Measurements from ENCODE around the gene SLC1A6. TPM values are rescaled to one million over a fixed set of nuclear protein-coding genes. Genes with fewer than 3 reads are reported as not detected.

SLC1A6 gene
- total and polyA plus RNA-seq, 2 of the 4 experiments (the other 2 are of a cell fraction): not detected

DNA sequence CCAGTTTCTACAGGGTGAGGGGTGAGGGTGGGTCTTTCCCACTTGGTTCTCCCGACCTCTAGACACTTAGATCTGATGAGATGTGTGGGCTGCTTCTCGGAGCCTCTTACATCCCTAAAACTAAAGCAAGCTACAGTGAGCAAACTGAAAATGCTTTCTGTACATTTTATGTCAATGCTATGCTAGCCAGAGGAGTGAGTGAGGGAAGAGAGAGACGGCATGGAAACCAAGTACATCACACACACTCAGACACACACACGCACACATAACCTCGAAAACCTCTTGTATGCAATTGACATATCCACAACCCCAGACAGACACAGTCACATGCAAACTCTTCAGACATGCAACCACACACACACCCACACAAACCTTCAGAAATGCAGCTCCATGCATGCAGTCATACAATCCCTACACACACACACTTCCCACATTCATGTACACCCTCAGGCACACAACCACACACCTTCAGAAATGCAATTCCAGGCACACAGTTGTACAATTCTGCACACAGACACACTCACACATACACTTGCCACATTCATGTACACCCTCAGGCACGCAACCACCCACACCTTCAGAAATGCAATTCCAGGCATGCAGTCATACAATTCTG is 1.4 kb downstream of the SLC1A6 start:
- Histone ChIP-seq H3K4me3 (ENCODE audit: insufficient read depth, low read depth, low read length) (no peak overlapping the region), H3K4ac (ENCODE audit: low read depth, low read length) (no peak overlapping the region), H4K91ac (ENCODE audit: insufficient read depth, low read depth, low read length) (no peak overlapping the region), H3K9ac (ENCODE audit: low read depth, low read length) (no peak overlapping the region), H3K23ac (ENCODE audit: low read depth, low read length) (no peak overlapping the region), H4K20me1 (ENCODE audit: insufficient read depth, low read length) (no peaks in the 10 kb centered on the region), H3K27me3 (ENCODE audit: control insufficient read depth, insufficient read depth, low read length) (no peaks in the 10 kb centered on the region; the same call in 1 of the 2 replicates), H4K5ac (ENCODE audit: low read depth, low read length) (no peak overlapping the region), H3K4me2 (ENCODE audit: low read depth, low read length) (no peak overlapping the region), H3K4me1 (ENCODE audit: control insufficient read depth, insufficient read depth, low read length) (no peaks in the 10 kb centered on the region), H3K18ac (ENCODE audit: low read depth, low read length) (no peak overlapping the region), H3K9me1 (ENCODE audit: insufficient read depth, low read length) (no peaks in the 10 kb centered on the region), H2BK20ac (ENCODE audit: low read depth, low read length) (no peak overlapping the region), H3K9me3 (ENCODE audit: control insufficient read depth, insufficient read depth, low read length) (peaks cover 4% of the 10 kb centered on the region; the same call in 1 of the 2 replicates), H3K56ac (ENCODE audit: extremely low read depth, insufficient read depth, low read length) (no peak overlapping the region), H4K8ac (ENCODE audit: low read depth in 2 of 2, low read length in 2 of 2) (no peak overlapping the region), H2AFZ (replicated peaks; ENCODE audit: low read length, poor library complexity) (no peak overlapping the region), H2AK9ac (replicated peaks; ENCODE audit: low read depth, low read length, poor library complexity) (no peak overlapping the region), H2BK5ac (ENCODE audit: low read depth, low read length, poor library complexity, severe bottlenecking) (no peak overlapping the region), H3K36me3 (ENCODE audit: control insufficient read depth, insufficient read depth, low read length) (no peaks in the 10 kb centered on the region), H2BK120ac (ENCODE audit: low read depth, low read length) (no peak overlapping the region), H3K14ac (replicated peaks; ENCODE audit: low read depth, low read length) (no peak overlapping the region), H2AK5ac (ENCODE audit: low read depth, low read length) (no peak overlapping the region), H2BK15ac (ENCODE audit: low read depth, low read length) (no peak overlapping the region), H3K79me1 (ENCODE audit: low read depth in 1 of 2, low read length in 2 of 2) (no peaks in the 10 kb centered on the region), H3K27ac (ENCODE audit: insufficient read depth, low read length) (no peak overlapping the region)
- CTCF ChIA-PET: no interaction called here
- intact Hi-C loops (cut with micrococcal nuclease): no loop called here
- POLR2A ChIA-PET (ENCODE audit: unreplicated experiment): no interaction called here
- dilution Hi-C loops (cut with HindIII; ENCODE audit: low sequenced_read_pairs, unreplicated experiment): no loop called here
- no peak for TF ChIP-seq POLR2A (IDR thresholded peaks at IDR 0.05; ENCODE audit: low read depth, low read length)
- no peak for TF ChIP-seq MXI1 (IDR thresholded peaks at IDR 0.05; ENCODE audit: borderline replicate concordance, low read depth, low read length)
- no peak for TF ChIP-seq USF2 (IDR thresholded peaks at IDR 0.05; ENCODE audit: low read depth, low read length)
- no peak for TF ChIP-seq BHLHE40 (IDR thresholded peaks at IDR 0.05; ENCODE audit: low read depth, low read length)
- no peak for TF ChIP-seq FOS (IDR thresholded peaks at IDR 0.05; ENCODE audit: low read depth, low read length)
- no peak for TF ChIP-seq CEBPB (IDR thresholded peaks at IDR 0.05; ENCODE audit: low read depth, low read length)
- TF ChIP-seq SMC3 (IDR thresholded peaks at IDR 0.05; ENCODE audit: low read depth, low read length): no peak
- no peak for TF ChIP-seq RCOR1 (IDR thresholded peaks at IDR 0.05; ENCODE audit: insufficient replicate concordance, low read length)
- TF ChIP-seq RAD21 (IDR thresholded peaks at IDR 0.05; ENCODE audit: low read length): no peak
- no peak for TF ChIP-seq CTCF (conservative IDR thresholded peaks at IDR 0.05; ENCODE audit: low read depth, low read length)
- TF ChIP-seq CHD1 (IDR thresholded peaks at IDR 0.05; ENCODE audit: low read depth, low read length): no peak
- TF ChIP-seq RFX5 (IDR thresholded peaks at IDR 0.05; ENCODE audit: low read depth, low read length): no peak
- TF ChIP-seq MAFK (IDR thresholded peaks at IDR 0.05; ENCODE audit: low read depth, low read length): no peak
- TF ChIP-seq, protein P1, sequence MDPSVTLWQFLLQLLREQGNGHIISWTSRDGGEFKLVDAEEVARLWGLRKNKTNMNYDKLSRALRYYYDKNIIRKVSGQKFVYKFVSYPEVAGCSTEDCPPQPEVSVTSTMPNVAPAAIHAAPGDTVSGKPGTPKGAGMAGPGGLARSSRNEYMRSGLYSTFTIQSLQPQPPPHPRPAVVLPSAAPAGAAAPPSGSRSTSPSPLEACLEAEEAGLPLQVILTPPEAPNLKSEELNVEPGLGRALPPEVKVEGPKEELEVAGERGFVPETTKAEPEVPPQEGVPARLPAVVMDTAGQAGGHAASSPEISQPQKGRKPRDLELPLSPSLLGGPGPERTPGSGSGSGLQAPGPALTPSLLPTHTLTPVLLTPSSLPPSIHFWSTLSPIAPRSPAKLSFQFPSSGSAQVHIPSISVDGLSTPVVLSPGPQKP (IDR thresholded peaks at IDR 0.05; ENCODE audit: borderline replicate concordance, low read depth, low read length): no peak
- no peak for TF ChIP-seq MAZ (IDR thresholded peaks at IDR 0.05; ENCODE audit: borderline replicate concordance, low read depth, low read length)
- no peak for TF ChIP-seq NFE2L2 (IDR thresholded peaks at IDR 0.05; ENCODE audit: low read depth, low read length)
- 48% methylated on average over 2 of the region's 6 CpGs; no CpG with 5 or more reads in 1 of the 2 experiments for WGBS, 2 experiments (ENCODE audit: extremely low coverage in 2 of 2, insufficient read length in 1 of 2)
- DNase-seq (no peak), ATAC-seq (ENCODE audit: low read depth) (no peak)
- BruUV-seq (replicated peaks): no TSS peak
- in situ Hi-C loops (cut with MboI; ENCODE audit: low sequenced_read_pairs): no loop called here
